Measurements from ENCODE around the gene ACSBG1.

DNA sequence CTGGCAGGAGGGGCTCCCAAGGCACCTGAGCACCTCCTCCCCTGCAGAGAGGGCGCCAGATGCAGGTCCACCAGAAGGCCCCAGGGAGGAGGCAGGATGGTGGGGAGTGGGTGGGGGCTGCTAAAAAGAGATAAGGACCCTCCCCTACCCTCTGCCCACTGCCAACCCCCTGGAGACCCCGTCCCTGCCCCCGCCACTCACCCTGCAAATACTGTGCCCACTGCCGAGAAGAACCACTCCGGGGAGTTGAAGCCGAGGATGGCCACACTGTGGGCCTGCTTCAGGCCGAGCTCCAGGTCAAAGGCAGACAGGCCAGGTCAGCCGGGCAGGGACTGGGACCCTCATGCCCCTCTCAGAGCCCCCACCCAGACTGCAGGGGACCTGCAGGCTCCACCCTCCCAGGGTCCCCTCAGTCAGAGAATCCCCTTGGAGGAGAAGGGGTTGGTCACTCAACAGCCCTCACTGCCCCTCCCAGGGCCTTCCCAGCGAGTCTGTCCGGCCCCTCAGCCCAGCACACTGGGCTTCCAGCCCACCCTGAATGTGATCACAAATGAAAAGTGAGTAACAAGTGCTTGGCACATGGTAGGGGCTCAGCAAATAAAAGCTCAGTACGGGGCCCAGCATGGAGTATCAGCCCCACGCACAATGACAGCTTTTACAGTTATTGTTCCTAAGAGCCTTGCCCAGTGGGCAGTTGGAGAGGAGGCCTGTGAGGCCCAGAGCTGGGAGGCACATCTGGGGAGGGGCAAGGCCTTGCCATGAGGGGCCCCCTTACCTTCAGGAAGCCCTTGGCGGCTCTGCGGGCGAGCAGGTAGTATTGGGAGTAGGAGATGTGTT, 40.4 kb downstream of the ACSBG1 start:
- TF ChIP-seq, protein P1, sequence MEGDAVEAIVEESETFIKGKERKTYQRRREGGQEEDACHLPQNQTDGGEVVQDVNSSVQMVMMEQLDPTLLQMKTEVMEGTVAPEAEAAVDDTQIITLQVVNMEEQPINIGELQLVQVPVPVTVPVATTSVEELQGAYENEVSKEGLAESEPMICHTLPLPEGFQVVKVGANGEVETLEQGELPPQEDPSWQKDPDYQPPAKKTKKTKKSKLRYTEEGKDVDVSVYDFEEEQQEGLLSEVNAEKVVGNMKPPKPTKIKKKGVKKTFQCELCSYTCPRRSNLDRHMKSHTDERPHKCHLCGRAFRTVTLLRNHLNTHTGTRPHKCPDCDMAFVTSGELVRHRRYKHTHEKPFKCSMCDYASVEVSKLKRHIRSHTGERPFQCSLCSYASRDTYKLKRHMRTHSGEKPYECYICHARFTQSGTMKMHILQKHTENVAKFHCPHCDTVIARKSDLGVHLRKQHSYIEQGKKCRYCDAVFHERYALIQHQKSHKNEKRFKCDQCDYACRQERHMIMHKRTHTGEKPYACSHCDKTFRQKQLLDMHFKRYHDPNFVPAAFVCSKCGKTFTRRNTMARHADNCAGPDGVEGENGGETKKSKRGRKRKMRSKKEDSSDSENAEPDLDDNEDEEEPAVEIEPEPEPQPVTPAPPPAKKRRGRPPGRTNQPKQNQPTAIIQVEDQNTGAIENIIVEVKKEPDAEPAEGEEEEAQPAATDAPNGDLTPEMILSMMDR (conservative IDR thresholded peaks at IDR 0.05; ENCODE audit: low read length), result no peak
- no peak for TF ChIP-seq EZH2phosphoT487 (IDR thresholded peaks at IDR 0.05; ENCODE audit: borderline replicate concordance, low read depth, low read length)

Data from OCI-LY7 (cell line).